NCI-H345 treated with DMSO at 0.1 percent for 48 hours (cell line): ENCODE measurements around the gene SEC14L5.

Experiments
- DNase-seq: peaks from one replicate; lab custom pipeline; 2025; ENCODE audit not compliant: unreplicated experiment; lab: John Stamatoyannopoulos, UW

SEC14L5 gene

GRCh38 chr16:5010576-5011329 lies 52.6 kb downstream of the SEC14L5 start:
- DNase-seq: no peak

- DNase-seq: no peak
Observed at GRCh38 chr16:5011637-5012036, 53.5 kb downstream of the SEC14L5 start.

GRCh38 chr16:5012887-5013286 lies 54.8 kb downstream of the SEC14L5 start:
- DNase-seq: no peak

DNA sequence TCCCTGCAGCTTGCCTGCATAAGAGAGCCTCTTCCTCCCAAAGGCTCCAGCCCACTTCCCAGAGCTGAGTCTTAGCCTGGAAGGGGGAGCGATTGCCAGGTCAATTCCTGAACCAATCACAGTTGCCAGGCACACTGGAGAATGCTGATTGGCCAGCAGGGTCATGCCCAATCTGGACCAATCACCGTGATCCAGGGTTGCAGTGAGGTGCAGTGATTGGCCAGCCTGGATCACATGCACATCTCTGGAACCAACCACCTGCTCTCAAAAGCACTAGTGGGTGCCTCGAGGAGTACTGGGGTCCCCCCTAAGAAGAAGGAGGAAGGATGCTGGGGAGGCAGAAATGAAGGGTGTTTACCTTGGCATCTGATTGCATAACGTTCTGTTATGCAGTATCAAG lies 57.2 kb downstream of the SEC14L5 start:
- DNase-seq: no peak

- DNase-seq: no peak
Observed at GRCh38 chr16:5015887-5016286, 57.8 kb downstream of the SEC14L5 start.

DNA sequence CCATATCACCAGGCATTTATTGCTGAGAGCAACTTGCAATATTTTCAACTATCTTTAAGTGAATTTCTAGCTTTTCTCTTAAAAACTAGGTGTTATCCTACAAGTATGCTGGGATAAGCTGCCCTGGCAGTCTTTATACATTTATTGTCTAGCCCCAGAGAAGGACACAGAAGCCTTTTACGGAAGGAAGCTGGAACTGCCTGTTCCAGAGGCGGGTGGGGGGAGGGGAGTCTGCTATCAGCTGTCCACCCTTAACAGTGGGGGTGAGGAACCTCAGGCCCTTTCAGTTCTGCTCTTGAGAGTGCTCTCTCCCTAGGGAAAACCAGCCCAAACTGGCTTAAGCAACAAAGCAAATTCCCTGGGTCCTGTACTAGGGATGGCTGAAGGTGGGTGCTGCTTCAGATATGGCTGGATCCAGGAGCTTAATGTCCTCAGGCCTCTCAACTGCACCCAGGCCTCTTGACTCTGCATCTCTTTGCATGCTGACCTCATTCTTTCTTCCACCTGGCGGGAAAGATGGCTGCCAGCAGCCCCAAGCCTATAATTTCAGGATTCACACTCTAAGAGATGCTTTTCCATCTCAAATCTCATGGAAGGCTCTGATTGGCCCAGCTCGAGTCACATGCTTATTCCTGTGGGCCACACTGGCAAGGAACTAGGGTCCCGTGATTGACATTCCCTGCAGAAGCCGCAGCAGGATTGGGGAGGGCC lies 59.0 kb downstream of the SEC14L5 start:
- no peak for DNase-seq

DNA sequence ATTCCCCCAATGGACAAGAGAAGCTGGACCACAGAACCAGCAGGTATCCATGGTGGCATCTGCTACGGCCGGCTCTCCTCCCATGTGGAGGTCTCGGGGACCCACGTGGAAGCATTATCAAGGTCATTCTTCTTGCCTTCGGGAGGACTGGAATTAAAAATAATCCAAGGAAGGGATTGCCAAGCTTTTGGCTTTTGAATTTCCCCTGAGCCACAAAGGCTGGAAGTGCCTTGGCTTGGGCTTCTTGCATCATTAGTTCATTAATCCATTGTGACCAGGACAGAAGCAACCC lies 59.5 kb downstream of the SEC14L5 start:
- DNase-seq: no peak

DNA sequence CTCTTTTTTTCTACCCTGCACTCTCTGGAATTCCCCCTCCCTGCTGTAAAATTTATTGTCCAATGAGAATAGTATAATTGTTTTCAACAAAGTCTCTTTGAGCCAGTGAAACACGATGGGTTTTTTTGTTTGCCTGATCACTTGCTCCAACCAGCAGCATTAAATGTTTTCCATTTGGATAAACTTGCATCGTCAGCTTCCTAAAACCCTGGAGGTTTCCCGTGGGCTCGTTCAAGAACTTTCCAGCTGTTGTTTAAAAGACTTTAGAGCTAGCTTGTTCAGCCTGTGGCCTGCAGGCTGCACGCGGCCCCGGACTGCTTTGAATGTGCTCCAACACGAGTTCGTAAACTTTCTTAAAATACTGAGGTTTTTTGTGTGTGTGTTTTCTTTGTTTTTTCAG lies 60.7 kb downstream of the SEC14L5 start:
- DNase-seq: no peak

- no peak for DNase-seq
Observed at GRCh38 chr16:5019775-5020174, 61.6 kb downstream of the SEC14L5 start.

GRCh38 chr16:5020551-5020950 lies 62.4 kb downstream of the SEC14L5 start:
- DNase-seq: no peak

GRCh38 chr16:5022521-5022920 lies 64.4 kb downstream of the SEC14L5 start:
- DNase-seq: no peak

- peak; percentile 41 for DNase-seq
Observed at GRCh38 chr16:5024632-5025031, 66.5 kb downstream of the SEC14L5 start.

- peak; percentile 38 for DNase-seq
Observed at GRCh38 chr16:5025171-5025632, 67.1 kb downstream of the SEC14L5 start.

DNA sequence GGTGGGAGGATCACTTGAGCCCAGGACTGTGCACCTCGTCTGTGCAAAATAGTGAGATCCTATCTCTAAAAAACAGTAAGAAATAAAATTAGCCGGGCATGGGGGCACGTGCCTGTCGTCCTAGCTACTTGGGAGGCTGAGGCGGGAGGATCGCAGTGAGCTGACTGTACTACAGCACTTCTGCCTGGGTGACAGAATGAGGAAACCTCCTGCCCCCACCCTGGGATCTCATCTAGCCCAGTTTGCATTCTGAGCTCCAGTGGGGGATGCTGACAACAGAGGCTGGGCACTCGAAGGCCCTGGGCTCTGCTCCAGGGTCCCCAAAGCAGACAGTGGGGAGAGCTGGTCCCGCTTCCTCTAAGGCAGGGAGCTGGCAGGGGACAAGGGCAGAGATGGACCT lies 68.5 kb downstream of the SEC14L5 start:
- DNase-seq: no peak

DNA sequence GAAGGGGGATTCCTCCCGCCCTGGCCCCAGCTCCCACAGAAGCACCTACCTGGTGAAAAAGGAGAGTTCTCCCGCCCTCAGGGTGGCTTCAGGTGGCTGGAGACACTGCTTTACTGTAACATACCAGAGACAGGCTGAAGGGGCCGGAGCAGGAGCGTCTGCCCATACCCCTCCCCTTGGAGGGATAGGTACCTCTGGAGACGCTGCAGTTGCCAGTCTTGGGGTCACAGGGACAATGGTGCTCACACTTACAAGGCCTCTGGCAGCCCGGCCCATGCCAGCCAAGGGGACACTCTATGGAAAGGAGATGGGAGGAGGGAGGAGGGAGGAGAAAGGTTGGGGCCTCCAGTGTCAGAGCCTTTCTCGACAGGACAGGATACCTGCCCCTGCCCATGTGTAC lies 69.0 kb downstream of the SEC14L5 start:
- no peak for DNase-seq

- no peak for DNase-seq
Observed at GRCh38 chr16:5027575-5028235, 69.6 kb downstream of the SEC14L5 start.

DNA sequence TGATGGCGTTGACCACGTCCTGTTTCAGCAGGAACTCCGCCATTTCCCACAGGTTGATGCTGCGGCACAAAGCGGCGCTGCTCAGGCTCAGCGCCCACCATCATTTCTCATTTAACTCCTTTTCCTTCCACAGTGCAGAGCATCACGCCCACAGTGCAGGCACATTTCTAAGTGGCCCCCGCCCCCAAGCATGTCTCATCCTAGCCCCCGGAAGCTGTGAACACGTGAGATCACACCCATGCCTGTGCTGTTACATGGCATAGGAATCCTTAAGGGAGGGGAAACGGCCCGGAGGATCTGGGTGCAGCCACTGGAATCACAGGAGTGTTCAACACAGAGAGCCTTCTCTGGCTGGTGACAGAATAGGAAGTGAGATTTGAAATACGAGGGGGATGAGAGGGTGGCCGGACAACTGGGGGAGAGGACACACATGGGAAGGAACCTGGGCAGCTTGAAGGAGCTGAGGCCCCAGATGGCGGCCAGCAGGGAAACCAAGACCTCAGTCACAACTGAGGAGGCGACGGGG lies 70.9 kb downstream of the SEC14L5 start:
- no peak for DNase-seq

DNA sequence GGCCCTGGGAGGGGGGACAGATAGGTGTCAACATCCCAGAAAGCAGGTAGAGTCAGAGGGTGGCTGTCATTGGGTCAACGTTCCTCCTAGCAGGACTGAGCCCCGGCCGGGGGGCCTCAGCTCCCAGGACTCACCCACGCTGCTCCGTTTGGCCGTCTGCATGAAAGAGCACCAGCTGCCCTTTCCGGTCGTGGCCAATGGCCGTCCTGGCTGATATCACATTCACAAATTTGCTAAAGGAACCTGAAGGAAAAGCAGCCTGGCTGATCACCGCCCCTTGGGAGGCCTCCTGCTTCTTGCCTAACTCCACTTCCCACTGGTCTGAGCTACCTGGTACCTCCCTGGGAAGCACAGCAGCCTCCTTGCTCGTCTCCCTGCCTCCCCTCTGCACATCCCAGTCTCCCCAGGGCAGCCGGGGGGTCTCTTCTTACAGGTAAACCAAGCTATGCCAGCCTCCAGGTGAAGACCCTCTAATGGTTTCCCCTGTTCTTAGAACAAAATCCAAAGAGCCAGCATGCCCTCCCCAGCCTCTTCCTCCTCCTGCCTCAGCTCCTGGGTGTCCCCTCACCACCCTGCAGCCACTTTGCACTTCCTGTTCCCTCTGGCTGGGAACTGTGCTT lies 72.2 kb downstream of the SEC14L5 start:
- DNase-seq: no peak

GRCh38 chr16:5031601-5032000 lies 73.5 kb downstream of the SEC14L5 start:
- DNase-seq: no peak

DNA sequence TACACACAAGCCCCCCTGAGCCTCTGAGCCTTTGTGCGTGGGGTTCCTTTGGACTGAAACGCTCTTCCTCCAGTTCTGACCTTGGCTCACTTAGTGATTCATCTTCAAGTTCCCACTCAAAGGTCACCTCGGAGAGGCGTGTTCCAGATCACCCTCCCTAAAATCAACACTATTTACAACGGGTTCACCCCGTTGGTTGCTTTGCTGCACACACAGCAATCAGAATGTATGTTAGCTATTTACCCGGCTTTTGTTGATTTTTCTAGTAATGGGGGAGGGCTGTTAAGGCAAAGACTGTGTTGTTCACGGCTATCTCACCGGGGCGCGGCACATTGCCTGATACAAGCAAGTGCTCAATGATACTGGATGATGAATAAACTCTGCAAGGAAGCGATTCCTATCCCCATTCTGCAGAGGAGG lies 74.6 kb downstream of the SEC14L5 start:
- no peak for DNase-seq
